A549 (cell line): ENCODE data around the gene SMAD3. TPM values are rescaled to one million over a fixed set of nuclear protein-coding genes. Genes with fewer than 3 reads are reported as not detected.

Source experiments
- ATAC-seq, 2 experiments: fragments of 200-7000 bp in 1 of 2; fragments of >200 bp in 1 of 2; cut with Nextera tagmentation in 1 of 2; cut with Tn5 transposase in 1 of 2; 3 replicates each; pipeline versions ENCODE4 v1.8.0 to v1.9.1; 2018 to 2020; ENCODE audit warnings: mild to moderate bottlenecking in 1 of 2, moderate library complexity in 1 of 2
- CTCF ChIA-PET: fragments of 300-600 bp; sonication (Branson Sonifier 250); formaldehyde crosslinking; extraction: SDS; loops from one replicate; lab custom pipeline; 2021; ENCODE audit warnings: antibody characterized with exemption, inconsistent platforms; lab: Yijun Ruan, JAX
- POLR2A ChIA-PET: fragments of 350-600 bp; formaldehyde crosslinking; extraction: SDS; loops from one replicate; lab custom pipeline; 2021; ENCODE audit warnings: antibody characterized with exemption, inconsistent platforms; lab: Yijun Ruan, JAX
- DNase-seq, 2 experiments: peaks; one replicate each; pipeline versions ENCODE4 v3.0.0 to v3.0.0-alpha.2; 2011 to 2016; ENCODE audit warnings: low read depth in 1 of 2, low spot score in 1 of 2
- FAIRE-seq: peaks from 2 replicates; lab custom pipeline; 2011; peaks lifted over from hg19 to GRCh38; lab: Jason Lieb, UNC
- H3K27ac ChIP-seq, 2 experiments: fragments of >200 bp; sonication (Bioruptor Twin); formaldehyde crosslinking; 3 replicates each; pipeline ENCODE4 v1.5.1; 2016 to 2017
- H3K4me1 ChIP-seq: fragments of >200 bp; sonication (Bioruptor Twin); formaldehyde crosslinking; 3 replicates; pipeline ENCODE4 v1.6.1; 2016
- H3K4me2 ChIP-seq: fragments of >200 bp; sonication (Bioruptor Twin); formaldehyde crosslinking; 3 replicates; pipeline ENCODE4 v1.6.1; 2016
- H3K4me3 ChIP-seq: fragments of >200 bp; sonication (Bioruptor Twin); formaldehyde crosslinking; 3 replicates; pipeline ENCODE4 v1.5.1; 2016
- H3K9me3 ChIP-seq: fragments of >200 bp; sonication (Bioruptor Twin); formaldehyde crosslinking; 3 replicates; pipeline ENCODE4 v1.6.1; 2016
- ATOH8 ChIP-seq: fragments of 250-450 bp; sonication (Bioruptor Pico); IDR thresholded peaks from 2 replicates; pipeline ENCODE4 v1.5.0; 2020; ENCODE audit warnings: low read depth, mild to moderate bottlenecking, moderate library complexity
- ELK1 ChIP-seq: fragments of 150-350 bp; IDR thresholded peaks from 2 replicates; pipeline ENCODE4 v1.6.1; 2014; ENCODE audit warnings: low read depth, mild to moderate bottlenecking, low read length
- ESRRA ChIP-seq: fragments of 150-350 bp; IDR thresholded peaks from 2 replicates; pipeline ENCODE4 v1.6.1; 2014; ENCODE audit warnings: mild to moderate bottlenecking, low read length, borderline replicate concordance
- FOSB ChIP-seq: fragments of 250-450 bp; sonication (Bioruptor Pico); IDR thresholded peaks from 2 replicates; pipeline ENCODE4 v1.5.0; 2020; ENCODE audit warnings: mild to moderate bottlenecking, moderate library complexity
- FOSL2 ChIP-seq, 2 experiments: fragments of 450-650 bp in 1 of 2; fragments of >200 bp in 1 of 2; sonication (Bioruptor Twin) in 1 of 2; formaldehyde crosslinking; IDR thresholded peaks; 2 replicates each; pipeline versions ENCODE4 v1.5.0 to v1.6.1; 2016 to 2020; ENCODE audit warnings: mild to moderate bottlenecking in 1 of 2, moderate library complexity in 1 of 2
- HOXA7 ChIP-seq: fragments of 250-450 bp; sonication (Bioruptor Pico); IDR thresholded peaks from 2 replicates; pipeline ENCODE4 v1.5.0; 2020; ENCODE audit warnings: mild to moderate bottlenecking, moderate library complexity
- JUN ChIP-seq, 2 experiments: fragments of >200 bp; sonication (Bioruptor Twin); formaldehyde crosslinking; IDR thresholded peaks; 2 replicates in 1 of 2; 3 replicates in 1 of 2; pipeline ENCODE4 v1.6.1; 2016 to 2017
- POLR2AphosphoS2 ChIP-seq: conservative IDR thresholded peaks from 2 replicates; pipeline ENCODE4 v1.6.1; 2012; ENCODE audit warnings: low read length, improper control_type of control experiment, inconsistent platforms
- REST ChIP-seq: fragments of 200-600 bp; sonication (generic); IDR thresholded peaks from 2 replicates; pipeline ENCODE4 v1.6.1; 2016; ENCODE audit warnings: antibody characterized with exemption, mild to moderate bottlenecking, moderate library complexity
- TP53 ChIP-seq: fragments of 250-450 bp; sonication (Bioruptor Pico); IDR thresholded peaks from 2 replicates; pipeline ENCODE4 v1.5.0; 2021; ENCODE audit warnings: mild to moderate bottlenecking, moderate library complexity
- WGBS: methylation state at CpG from one replicate; pipeline ENCODE4 v1.1.6; 2017; ENCODE audit errors: missing lambda C conversion rate; 5-methylcytosine and 5-hydroxymethylcytosine counted together
- polyA plus RNA-seq, 4 experiments: library from polyadenylated mRNA; depleted of rRNA in 3 of 4; stranded (reverse); fragments of >200 nt; fragmentation: RNase III in 1 of 4; extraction: RNeasy Plus Mini Kit Qiagen cat#74134 plus additional on column Dnase treatment in 1 of 4; gene quantifications; 2 replicates in 3 of 4; 3 replicates in 1 of 4; pipeline ENCODE4 v1.2.3, GENCODE V29; 2011 to 2017
- TF ChIP-seq, protein P1 (sequence below): fragments of >200 bp; sonication (Bioruptor Twin); formaldehyde crosslinking; IDR thresholded peaks from 2 replicates; pipeline ENCODE4 v1.6.1; 2016

The SMAD3 gene
- polyA plus RNA-seq, 2 of the 4 experiments (the other 2 are of a cell fraction) = 74.6 to 77.2 TPM

DNA sequence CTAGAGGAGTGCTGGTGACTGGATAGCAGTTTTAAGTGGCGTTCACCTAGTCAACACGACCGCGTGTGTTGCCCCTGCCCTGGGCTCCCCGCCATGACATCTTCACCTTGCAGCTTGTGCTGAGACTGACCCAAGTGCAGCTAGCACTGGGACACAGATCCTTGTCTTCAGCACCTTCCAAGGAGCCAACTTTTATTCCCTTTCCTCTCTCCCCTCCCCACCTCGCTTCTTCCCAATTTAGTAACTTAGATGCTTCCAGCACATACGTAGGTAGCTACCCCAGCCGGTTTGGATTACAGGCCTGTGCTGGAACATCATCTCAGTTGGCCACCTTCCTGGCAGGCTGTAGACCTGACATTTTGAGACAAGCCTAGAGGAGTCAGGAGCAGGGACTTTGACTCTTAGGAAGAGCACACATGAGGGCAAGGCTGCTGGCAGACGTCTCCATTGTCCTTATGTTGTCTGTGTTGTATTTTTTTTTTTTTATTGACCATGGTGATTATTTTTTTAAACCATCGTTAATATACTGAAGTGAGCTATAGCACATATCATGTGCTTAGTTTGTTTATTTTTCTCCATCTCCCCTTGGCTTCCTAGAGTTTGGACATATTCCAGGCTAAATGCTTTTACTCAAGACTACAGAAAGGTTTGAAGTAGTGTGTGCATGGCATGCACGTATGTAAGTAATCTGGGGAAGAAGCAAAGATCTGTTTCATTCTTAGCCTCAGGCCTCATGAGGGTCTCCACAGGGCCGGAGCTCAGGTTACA lies 128.0 kb downstream of the SMAD3 start:
- H3K4me3 ChIP-seq = no peak overlapping the region
- H3K4me1 ChIP-seq = peaks cover 58% of the 10 kb centered on the region
- H3K9me3 ChIP-seq = no peaks in the 10 kb centered on the region
- DNase-seq (no peak), FAIRE-seq (no peak), ATAC-seq (no peak)
- peak overlapping the region in 1 of 2 experiments; percentile 44; a peak in 3 of 6 replicates for H3K27ac ChIP-seq
- TF ChIP-seq JUN (IDR thresholded peaks at IDR 0.05) = peak in 1 of 2 experiments; percentile 21; a peak in 1 of 5 replicates
- TF ChIP-seq ESRRA = no peak
- TF ChIP-seq, protein P1, sequence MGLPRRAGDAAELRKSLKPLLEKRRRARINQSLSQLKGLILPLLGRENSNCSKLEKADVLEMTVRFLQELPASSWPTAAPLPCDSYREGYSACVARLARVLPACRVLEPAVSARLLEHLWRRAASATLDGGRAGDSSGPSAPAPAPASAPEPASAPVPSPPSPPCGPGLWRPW = no peak
- H3K4me2 ChIP-seq = no peak overlapping the region
- ChIA-PET POLR2A (interaction anchor here (0.6 to 0.7 kb wide), 3 partner anchors 21 to 238 kb away, joined by 3 to 5 read pairs (median 4); no protein-coding TSS in a partner anchor), CTCF (interaction anchor here (0.6 to 4.6 kb wide), 7 partner anchors 9 to 303 kb away, joined by 3 to 20 read pairs (median 3); no protein-coding TSS in a partner anchor)
- WGBS = 78% methylated on average over 12 of the region's 12 CpGs

- no peaks in the 10 kb centered on the region for H3K9me3 ChIP-seq
- peak overlapping the region in 1 of 2 experiments; percentile 65; a peak in 3 of 6 replicates for H3K27ac ChIP-seq
- no peak overlapping the region for H3K4me2 ChIP-seq
- FAIRE-seq = peak; percentile 49
- TF ChIP-seq REST (no peak), HOXA7 (0 out of 2 replicates have a peak, but pooled peaks have one; percentile 15)
- TF ChIP-seq, all 56 proteins: peak for 1
- DNase-seq (no peak), ATAC-seq (no peak)
- ChIA-PET POLR2A (interaction anchor here (0.6 to 0.7 kb wide), 2 partner anchors 20 to 89 kb away, joined by 3 to 4 read pairs; no protein-coding TSS in a partner anchor), CTCF (interaction anchor here (1.6 to 10.5 kb wide), 4 partner anchors 87 to 248 kb away, joined by 3 to 63 read pairs (median 12); no protein-coding TSS in a partner anchor)
- whole genome bisulfite sequencing = 84% methylated on average over 9 of the region's 9 CpGs
- Histone ChIP-seq H3K4me3 (no peak overlapping the region), H3K4me1 (peaks cover 53% of the 10 kb centered on the region)
Observed at GRCh38 chr15:67194171-67195114, 129.0 kb downstream of the SMAD3 start.

DNA sequence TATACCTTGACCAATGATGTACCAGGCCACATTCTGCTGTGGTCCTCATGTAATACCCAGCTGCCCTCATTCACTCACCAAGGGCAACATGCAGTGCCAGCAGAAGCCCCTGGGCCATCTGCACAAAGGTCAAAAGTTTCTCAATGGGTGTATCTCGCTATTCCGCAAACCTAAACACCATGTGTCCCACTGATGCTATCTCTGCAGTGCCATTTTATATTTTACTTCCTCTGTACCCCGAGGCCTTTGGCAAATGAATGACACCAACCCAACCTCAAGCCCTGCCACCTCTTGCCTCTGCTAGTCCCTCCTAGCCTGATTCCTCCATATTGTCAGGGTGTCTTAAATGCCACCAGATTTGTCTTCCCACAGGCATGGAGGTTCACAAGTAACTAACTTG lies 129.9 kb downstream of the SMAD3 start:
- 89% methylated on average over 3 of the region's 3 CpGs for WGBS
- CTCF ChIA-PET = interaction anchor here (1.6 to 10.5 kb wide), 2 partner anchors 90 to 248 kb away, joined by 4 to 63 read pairs; no protein-coding TSS in a partner anchor

More for the DNA sequence above, 129.9 kb downstream of the SMAD3 start:
- peaks cover 44% of the 10 kb centered on the region for H3K4me1 ChIP-seq
- H3K9me3 ChIP-seq = no peaks in the 10 kb centered on the region
- no peak for ATAC-seq
- no peak overlapping the region for H3K4me3 ChIP-seq
- no peak for DNase-seq
- peak; percentile 41; the same call in 1 of the 2 replicates for TF ChIP-seq FOSB (CRISPR knock-in tag)
- TF ChIP-seq TP53 (CRISPR knock-in tag) = peak; percentile 40; the same call in 1 of the 2 replicates
- no peak for TF ChIP-seq ELK1
- TF ChIP-seq POLR2AphosphoS2 = peak; percentile 76; the same call in 1 of the 2 replicates
- TF ChIP-seq JUN (IDR thresholded peaks at IDR 0.05) = peak in 1 of 2 experiments; percentile 37; a peak in 1 of 5 replicates
- TF ChIP-seq HOXA7 = peak; percentile 23; the same call in 1 of the 2 replicates
- no peak for TF ChIP-seq FOSL2 (IDR thresholded peaks at IDR 0.05)
- TF ChIP-seq FOSL2 (CRISPR knock-in tag; IDR thresholded peaks at IDR 0.05) = no peak
- peak; percentile 55; the same call in 1 of the 2 replicates for TF ChIP-seq ATOH8 (CRISPR knock-in tag)
- TF ChIP-seq, all 56 proteins: peak for 6
- FAIRE-seq = no peak
- peak overlapping the region in 1 of 2 experiments; percentile 65; a peak in 2 of 6 replicates for H3K27ac ChIP-seq
- POLR2A ChIA-PET = no interaction called here
- no peak overlapping the region for H3K4me2 ChIP-seq
